Measurements from ENCODE around the gene TMEM62.

DNA sequence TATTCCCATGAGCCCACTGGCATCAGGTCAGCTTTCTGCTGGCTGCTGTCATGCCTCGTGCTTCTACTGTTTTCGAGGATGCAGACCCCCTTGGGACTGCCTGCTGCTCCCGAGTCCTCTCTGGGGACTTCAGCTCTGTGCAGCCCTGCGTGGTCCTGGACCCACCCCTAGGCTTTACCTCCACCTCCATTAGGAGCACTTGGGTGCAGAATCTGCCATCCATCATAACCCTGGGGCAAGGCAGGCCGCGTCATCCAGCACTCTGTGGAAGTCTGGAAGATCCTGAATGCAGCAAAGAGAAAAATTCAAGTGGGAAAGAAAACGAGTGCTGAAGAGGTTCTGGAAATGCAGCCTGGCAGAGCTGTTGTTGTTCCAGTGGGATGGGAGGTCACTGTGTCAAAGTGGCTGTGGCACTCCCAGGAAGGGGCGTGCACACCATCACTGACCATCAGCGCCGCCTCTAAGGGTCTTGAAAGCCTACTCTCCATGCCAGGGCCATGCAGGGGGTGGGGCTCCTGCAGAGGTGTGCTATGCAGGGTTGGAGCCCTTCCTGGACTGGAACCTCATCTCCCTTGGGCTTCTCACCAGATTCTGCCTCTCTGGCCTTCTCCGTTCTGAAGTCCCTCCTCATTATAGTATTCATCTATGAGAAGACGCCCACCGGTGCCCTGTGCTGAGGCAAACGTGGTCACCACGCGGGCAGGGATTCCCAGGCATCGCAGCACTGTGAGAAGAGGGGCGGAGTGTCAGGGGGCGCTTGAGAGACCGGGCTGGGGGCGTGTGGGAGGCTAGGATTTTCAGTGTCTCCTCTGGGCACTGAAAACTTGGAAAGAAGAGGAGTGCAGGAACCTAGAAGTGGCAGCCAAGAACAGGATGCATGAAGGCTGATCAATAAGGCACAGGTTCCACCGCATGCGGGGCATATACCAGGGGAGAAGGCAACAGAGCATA lies 74.9 kb downstream of the TMEM62 start:
- TF ChIP-seq, protein P1, sequence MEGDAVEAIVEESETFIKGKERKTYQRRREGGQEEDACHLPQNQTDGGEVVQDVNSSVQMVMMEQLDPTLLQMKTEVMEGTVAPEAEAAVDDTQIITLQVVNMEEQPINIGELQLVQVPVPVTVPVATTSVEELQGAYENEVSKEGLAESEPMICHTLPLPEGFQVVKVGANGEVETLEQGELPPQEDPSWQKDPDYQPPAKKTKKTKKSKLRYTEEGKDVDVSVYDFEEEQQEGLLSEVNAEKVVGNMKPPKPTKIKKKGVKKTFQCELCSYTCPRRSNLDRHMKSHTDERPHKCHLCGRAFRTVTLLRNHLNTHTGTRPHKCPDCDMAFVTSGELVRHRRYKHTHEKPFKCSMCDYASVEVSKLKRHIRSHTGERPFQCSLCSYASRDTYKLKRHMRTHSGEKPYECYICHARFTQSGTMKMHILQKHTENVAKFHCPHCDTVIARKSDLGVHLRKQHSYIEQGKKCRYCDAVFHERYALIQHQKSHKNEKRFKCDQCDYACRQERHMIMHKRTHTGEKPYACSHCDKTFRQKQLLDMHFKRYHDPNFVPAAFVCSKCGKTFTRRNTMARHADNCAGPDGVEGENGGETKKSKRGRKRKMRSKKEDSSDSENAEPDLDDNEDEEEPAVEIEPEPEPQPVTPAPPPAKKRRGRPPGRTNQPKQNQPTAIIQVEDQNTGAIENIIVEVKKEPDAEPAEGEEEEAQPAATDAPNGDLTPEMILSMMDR (conservative IDR thresholded peaks at IDR 0.05), result no peak
- no peak for TF ChIP-seq ZFX (IDR thresholded peaks at IDR 0.05)
